NCI-H510A (cell line): Measurements from ENCODE around the gene CACHD1.

ENCODE experiments used
- DNase-seq: peaks from one replicate; lab custom pipeline; 2025; lab: John Stamatoyannopoulos, UW

The CACHD1 gene

DNA sequence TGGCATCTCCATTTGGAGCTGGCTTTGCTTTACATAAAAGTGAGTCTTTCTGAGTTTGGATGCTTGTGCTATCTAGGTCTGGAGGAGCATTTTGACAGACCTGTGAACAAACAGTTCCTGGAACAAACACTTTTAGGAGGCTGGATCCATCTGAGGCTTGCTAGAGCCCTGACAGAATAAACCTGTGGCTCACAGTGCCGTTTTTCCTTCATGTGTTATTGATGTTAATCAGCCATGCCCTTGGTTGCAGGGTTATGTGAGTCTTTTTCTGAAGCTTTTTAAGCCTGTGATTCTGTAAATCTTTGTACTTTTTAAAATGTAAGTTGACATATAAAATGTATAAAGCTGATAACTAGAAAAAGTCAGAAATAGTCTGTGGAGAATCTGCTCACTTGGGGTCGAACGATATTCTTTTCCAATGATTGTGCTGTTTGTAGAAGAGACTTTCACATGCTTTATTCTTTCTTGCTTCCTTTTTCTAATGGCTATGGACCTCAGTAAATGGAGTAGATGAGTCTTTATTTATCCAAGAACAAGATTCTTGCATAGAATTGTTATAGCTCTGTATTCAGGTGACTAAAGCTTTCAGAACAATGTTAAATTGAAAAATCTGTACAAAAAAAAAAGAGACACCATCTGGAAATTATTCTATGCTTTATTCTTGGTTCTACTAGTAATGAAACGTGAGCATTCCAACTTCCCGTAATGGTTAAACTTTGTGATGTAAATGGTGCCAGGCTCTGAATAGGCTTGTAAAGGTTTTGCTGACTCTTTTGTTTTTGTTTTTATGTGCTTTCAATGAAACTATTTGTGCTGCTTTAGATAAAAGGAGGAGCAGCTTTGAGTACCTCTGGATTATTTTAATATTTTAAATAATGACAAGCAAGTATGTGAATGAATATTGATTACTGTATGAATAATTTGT, 53.7 kb downstream of the CACHD1 start:
- no peak for DNase-seq

DNA sequence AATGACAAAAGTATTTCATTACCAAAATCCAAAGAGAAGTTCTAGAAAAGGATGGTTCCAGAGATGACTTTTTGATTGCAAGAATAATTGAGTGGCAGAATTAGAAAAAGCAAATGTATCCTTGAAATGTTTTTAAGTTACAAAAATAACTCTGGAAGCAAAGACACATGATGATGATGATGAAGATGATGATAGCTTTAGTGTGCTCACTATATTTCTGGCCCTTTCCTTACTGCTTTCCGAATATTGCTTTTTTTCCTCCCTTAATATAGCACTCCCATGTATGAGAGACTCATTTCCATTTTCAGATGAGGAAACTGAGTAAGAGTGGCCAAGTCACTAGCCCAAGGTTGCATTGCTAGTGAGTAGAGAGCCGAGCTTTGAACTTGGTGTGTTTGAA, 54.7 kb downstream of the CACHD1 start:
- no peak for DNase-seq

DNA sequence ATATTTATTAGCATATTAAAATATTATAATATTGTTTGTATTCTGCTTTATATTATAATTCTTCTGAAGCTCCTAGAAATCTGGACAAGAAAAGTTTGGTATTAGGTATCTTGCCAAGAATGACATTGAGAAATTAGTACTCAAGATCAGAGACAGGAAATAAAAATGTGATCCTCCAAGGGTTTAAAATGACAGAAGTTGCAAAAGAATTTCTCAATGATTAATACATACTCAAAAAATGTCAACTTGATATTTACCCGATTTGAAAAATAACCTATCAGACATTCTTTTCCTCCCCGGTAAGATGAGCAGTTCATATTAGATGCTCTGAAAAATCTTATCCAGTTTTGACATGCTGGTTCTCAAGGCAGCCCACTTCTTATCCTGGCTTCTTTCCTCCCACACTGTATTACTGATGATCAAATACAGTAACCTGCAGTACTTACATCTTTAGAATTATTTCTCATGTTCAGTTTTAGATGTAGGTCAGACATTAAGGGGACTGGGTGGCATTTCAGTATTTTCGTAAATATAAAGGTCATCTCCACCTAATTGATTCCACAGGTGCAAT, 55.3 kb downstream of the CACHD1 start:
- DNase-seq: no peak

DNA sequence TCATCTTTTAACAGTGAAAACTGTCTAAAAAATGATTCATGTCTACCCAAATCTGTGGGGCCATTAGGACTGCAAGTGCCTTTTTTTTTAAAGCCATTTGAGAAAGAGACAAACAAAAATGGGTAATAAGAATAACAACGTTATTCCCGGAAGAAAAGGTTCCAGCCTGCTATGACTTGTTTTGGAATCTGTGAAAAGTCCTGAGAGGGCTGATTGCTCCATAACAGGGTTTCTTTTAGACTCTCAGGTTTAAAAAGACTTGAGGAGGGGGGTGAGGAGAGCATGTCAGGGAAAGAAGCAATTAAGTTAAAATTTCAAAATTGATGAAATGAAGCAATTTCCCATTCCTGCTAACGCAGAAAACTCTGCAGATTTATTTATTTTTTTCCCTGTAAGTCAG, 56.4 kb downstream of the CACHD1 start:
- DNase-seq: no peak

DNA sequence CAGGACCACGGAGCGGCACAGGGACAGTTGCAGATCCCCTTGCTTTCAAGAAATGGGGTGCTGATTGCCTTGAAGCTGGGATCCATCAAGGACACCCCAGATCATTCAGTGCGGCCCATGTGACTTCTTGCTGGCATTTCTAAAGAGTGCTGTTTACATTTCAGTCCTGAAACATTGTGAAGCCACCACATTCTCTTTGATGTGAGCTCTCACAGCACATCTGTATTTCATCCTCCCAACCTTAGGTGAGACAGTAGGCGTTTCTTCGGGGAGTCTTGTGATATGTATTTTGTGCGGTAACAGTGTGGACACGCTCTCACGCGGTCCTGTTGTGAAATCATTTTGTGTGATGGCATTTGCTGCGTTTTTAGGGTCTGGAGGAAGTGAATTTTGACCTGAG, 57.2 kb downstream of the CACHD1 start:
- no peak for DNase-seq

DNA sequence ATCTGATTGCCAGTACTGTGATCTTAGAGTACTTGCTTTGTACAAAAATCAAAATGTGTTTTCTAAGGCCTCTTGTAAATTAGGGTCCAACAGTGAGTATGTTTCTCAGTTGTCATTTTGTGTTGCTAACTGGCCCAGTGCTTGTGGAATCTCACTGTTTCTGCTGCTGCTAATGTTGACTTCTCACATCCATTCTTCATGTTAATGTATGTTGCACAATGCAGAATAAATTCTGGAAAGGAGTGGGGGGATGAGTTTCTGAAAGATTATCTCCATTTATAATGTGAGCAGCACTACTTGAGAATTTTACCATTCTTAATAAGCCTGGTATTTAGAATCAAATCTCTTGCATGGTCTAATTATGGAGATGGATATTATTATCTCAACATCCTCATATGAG, 57.9 kb downstream of the CACHD1 start:
- DNase-seq: no peak

DNA sequence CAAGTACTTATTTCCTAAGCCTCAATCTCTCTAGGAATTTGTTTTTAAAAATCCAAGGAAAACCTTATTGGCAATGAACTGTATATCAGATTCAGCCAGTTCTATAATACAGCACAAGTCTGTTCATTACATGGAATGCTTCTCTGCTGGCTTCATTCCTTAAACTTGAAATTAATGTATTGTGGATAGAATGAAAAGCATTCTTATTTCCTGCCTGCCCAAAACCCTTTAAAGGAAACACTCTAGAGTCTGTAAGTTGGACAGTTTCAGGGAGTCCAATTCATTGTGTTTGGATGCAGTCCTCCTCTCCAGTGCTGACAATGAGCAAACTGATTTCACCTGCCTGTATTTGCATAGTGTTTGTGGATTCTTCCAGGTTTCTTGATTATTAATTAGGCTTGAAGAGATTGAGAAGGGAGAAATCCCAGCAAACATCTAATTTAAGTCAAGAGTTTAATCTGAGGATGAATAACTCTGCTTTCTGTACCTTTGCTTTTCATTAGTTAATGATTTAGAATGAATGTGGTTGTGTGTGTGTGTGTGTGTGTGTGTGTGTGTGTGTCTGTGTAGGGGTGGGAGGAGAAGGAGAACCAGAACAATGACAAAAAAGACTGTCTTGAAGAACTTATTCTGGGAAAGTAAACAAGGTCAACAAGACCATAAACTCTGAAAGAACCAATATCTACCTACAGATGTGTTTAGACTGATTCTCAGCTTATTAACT, 61.2 kb downstream of the CACHD1 start:
- DNase-seq: no peak

DNA sequence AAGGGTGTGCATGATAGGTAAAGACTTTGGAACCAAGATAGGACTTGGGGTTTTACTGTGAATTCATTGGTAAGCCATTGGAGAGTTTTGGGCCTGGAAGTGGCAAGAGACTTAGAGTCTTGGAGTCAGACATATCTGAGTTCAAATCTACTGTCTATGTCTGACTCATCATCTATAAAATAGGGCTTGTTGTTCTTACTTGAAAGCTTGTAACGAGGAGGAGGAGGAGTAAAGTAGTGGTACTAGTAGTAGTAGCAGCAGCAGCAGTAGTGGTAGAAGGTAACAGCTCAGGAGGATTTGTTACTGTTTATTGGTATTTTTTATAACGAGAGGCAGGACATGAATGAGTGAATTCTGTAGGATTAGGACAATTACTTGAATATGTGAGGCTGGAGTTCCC, 62.7 kb downstream of the CACHD1 start:
- no peak for DNase-seq

DNA sequence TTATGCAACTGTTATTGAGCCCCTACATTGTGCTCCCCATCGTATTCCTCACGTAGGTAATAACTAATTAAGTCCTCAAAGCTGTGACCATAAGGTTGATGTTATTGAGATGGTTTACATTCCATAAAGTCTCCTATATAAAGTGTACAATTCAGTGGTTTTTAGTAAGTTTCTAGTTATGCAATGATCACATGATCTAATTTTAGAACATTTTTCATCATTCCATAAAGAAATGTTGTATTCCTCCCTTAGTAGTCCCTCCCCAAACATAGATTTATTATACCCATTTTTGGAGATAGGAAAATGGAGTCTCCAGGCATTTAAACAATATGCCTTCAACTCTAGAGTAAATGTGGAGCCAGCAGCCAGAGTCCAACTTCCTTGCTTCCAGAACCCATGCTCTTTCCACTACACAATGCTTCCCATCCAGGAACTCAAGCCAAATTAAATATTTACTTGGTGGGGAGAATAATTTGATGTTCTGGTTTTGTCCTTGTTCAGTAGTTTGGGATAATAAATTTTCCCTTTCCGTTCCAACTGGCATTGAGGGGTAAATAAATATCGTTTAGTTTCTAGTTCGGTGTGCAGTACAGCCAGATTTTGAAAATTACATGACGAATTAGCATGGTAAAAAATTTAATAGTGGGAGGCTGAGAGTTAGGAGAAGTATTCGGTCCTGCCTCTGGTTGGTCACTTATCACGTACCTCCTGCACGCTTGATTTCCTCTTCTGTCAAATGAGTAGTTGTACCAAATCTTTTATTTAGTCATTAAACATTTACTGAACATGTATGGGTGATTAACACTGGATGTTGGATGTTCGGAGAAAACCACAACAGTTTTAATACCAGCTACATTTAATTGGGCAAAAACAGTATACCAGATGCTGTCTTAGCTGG, 66.3 kb downstream of the CACHD1 start:
- DNase-seq: no peak

DNA sequence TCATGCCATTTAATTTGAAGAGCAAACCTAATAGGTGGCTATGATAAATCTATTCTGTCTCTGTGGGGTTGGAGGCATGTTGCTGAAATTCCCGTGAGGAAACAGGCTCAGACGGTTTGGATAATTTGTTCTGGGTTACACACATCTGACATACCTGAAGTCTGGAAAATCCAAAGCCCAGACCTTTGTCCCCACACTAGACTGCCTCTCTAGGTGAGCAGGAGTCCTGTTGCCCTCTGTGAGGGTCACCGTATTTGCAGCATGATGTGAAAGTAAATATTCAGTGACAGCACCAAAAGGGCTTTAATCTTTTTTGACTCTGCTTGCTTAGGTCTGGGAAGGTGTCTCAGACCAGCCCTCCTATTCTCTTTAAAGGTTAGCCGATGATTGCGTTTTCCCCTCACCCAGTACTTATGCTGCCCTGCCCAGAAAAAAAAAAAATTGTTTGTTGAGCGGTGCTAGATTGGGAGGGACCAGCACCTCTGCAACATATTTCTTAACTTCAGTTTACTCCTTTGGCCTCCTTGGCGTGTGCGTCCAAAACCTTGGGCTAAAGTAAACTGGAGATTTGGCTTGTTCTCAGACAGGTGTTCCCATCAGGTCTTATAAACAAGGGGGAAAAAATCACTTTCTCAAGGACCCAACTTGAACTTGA, 67.0 kb downstream of the CACHD1 start:
- no peak for DNase-seq

DNA sequence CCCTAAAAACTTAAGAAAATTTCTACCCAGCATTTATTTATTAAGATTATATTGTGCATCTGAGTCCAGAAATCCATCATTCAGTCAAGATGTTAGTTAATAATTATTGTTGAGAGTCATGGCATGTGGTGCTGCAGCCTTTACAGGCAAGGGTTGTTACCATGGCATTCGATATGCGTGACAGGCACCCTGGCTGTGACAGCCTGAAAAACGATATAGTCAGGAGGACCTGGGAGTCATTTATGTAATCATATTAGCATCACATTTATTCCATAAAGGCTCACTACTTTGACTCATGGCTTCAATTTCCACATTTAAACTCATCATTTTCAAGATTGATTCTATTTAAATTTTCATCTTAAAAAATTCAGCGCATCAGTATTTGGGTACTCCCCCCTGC, 68.0 kb downstream of the CACHD1 start:
- no peak for DNase-seq

DNA sequence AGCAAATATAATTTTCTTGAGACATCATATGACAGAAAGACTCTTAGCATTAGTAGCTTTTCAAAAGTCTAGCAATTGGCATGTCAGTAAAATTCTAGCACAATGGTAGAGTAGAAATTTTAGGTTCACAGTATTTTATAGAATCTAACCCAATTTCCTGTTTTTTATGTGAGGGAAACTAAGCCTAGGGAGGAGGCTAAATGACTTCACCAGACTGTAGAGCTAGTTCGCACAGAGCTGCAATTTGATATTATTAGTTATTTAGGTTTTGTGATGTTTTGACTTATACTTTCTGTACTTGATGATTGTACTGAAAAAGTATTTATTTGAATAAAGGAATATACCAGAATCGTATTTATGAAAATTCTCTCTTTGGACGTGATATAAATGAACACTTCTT, 68.5 kb downstream of the CACHD1 start:
- DNase-seq: no peak

DNA sequence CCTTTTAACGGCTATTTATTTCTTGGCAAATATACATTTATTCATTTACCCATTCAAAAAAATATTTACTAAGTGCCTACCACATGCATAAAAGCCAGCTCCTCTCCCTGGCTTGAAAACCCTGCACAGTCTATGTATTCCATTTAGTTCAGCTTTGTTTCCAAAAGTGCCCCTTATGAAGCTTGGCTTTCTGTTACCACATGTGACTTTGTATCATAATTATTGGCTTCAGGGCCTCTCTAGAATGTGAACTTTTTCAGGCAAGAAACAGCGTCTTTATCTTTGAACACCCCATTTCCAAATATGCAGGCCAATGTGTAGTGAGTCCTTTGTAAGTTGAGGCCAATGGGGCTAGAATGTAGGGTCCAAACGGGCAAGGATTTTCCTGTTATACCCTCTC, 69.4 kb downstream of the CACHD1 start:
- DNase-seq: no peak

DNA sequence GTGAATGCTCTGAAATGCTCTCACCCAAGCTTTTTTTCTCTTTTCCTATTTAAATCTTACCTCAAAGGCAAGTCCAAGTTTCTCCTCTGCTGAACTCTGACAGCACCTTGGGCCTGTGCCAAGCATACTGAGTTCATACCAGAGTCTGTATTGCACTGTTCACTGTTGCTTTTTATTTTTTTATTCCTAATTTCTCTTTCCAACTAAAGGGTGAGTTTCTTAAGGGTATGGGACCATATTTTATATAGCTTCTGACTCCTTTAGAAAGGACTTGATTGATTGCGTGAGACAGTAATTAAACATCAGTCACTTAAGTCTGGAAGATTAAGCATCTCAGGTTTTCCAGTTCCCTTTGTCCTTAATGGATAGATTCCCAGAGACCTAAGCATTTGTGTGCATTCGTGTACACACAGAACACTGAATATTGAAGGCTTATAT, 69.9 kb downstream of the CACHD1 start:
- DNase-seq: no peak

DNA sequence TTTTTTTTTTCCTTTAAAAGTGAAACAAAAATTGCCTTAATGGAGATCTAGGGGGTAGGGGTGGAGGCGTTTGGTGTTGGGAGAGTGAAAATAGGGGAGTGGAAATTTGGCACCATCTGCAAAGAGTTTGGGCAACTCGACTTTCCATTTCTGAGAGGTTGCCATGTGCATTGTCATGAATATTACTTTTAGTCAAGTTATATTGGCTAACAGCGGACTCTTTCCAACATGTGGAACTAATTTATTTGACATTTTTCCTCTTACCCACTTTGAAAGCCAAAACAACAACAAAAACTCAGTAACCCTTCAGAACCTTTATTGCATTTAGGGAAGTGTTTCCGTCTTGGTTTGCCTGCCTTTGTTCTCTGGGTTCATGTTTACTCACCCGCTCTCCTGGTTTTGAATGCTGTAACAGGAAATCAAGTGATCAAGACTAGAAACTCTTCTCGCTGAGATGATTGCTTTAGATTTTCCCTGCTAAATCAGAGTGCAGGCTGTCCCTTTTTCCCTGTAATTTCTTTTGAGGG, 70.4 kb downstream of the CACHD1 start:
- DNase-seq: no peak

DNA sequence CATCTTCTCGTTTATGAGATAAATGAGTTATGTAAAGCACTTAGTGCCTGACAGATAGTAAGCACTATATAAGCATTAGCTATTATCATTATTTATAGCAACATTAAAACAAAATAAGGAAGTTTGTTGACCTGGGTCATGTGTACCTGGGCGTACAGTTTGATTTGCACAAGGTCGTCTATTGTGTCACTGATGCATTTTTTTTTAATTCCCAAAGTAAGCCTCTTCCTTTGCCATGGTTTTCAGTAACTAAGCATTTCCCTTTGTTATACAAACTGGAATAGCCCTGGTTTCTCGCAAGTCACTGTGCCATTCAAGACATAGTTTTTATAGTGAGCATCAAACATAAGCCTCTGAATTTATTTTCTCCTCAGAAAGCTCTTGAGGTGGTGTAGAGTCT, 72.2 kb downstream of the CACHD1 start:
- DNase-seq: no peak

DNA sequence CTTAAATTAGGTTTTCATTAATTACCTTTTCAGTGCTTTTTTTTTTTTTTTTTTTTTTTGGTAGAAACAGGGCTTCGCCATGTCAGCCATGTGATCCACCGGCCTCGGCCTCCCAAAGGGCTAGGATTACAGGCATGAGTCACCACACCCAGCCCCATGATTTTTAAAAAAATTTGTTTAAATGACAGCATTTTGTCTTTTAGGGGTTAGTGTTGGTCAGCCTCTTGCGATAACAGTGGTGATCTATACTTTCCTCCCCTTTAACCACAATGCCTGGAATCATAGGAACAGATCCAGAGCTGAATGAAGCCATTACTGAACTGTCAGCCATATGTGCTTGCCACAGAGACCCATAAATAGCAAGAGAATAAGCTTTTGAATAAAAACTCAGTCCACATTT, 73.9 kb downstream of the CACHD1 start:
- DNase-seq: no peak

DNA sequence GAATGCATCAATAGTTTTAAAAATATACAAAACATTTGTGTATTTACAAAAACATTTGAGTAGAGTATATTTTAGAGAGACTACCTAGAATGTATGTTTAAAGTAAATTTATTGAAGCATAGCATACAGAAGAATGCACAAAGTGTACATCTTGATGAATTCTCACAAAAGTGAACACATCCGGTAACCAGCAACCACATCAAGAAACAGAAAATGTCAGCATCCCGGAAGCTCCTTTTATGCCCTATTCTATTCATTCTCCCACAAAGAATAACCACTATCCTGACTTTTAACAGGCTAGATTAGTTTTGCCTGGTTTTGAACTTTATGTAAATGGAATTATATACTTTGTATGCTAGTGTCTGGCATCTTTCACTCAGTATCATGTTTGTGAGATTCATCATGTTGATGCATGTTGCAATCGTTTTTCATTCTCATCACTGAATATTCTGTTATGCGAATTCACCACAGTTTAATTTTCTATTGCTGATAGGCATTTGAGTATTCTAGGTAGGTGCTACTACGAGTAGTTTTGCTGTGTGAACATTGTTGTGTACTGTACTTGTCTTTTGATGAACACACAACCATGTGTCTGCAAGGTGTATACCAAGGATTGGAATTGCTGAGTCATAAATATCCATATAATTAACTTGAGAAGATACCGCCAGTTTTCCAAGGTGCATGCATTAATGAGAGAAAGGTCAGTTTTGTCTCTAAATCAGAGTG, 75.4 kb downstream of the CACHD1 start:
- no peak for DNase-seq

DNA sequence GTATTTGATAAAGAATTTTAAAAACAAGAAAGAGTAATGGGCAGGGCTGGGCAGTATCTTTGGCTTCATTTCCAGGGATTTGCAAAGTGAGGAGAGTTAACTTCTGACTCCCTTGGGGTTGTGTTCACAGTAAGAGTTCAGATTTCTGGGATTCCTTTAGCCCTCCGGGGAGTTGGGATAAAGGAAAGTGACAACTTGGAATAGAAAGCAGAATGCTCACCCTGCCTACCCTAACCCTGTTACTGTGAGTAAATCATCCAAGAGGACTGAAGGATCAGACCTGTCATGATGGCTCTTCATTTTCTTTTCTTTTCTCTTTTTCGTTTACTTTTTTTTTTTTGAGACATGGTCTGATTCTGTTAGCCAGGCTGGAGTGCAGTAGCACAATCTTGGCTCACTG, 76.1 kb downstream of the CACHD1 start:
- DNase-seq: no peak

DNA sequence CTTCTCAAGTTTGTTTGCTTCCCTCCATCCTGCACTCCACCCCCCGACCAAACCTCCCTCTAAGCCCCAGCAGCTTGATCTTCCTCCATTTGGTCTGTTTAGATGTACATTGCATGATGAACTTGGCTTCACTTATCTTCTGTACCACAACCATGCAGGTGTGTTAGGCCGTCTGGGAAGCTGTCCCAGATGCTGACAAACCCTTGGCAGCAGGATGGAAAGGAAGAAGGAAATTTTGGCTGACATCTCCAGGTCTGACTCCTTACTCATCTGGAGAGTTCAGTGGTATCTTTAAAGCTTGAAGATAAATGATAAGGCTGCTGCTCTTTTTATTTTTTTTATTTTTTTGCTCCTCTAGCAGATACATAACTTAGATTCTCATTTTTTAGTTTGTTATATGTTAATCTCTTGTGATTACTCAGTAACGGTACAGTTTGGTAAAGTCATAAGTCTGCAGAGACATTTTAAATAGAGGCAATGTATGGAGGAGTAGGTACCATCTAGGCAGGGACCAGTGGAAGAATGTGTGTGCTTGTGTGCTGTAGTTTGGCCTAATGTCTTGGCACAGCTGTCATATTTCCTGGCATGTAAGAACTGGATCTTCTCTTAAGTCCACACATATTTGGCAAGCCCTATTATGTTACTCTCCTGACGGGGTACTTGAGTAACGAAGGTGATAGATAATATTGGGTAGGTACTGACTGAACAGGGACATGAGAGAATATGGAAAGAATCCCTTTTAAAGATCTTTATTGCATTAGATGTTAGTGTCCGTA, 79.7 kb downstream of the CACHD1 start:
- no peak for DNase-seq
